Activated naive CD8-positive, alpha-beta T cell treated with anti-CD3 and anti-CD28 coated beads, Interleukin-2, amount 50 U/mL, for 24 hours (primary cell): ENCODE measurements around the gene CYBC1.

Source experiments
- ATAC-seq: fragments of 150-1000 bp; cut with Tn5 transposase; one replicate; pipeline ENCODE4 v1.10.0; 2021
- DNase-seq: peaks from one replicate; pipeline ENCODE4 v3.0.0; 2021
- H3K27ac Mint-ChIP-seq: one replicate; pipeline ENCODE4 v1.8.0; 2021; ENCODE audit warnings: mild to moderate bottlenecking, mixed read lengths
- H3K27me3 Mint-ChIP-seq: one replicate; pipeline ENCODE4 v1.8.0; 2021; ENCODE audit warnings: mixed read lengths
- H3K36me3 Mint-ChIP-seq: one replicate; pipeline ENCODE4 v1.8.0; 2021; ENCODE audit warnings: low read depth, mixed read lengths
- H3K4me1 Mint-ChIP-seq: one replicate; pipeline ENCODE4 v1.8.0; 2021; ENCODE audit warnings: mixed read lengths
- H3K4me3 Mint-ChIP-seq: one replicate; pipeline ENCODE4 v1.8.0; 2021; ENCODE audit warnings: mild to moderate bottlenecking, moderate library complexity, mixed read lengths
- H3K9me3 Mint-ChIP-seq: one replicate; pipeline ENCODE4 v1.8.0; 2021; ENCODE audit warnings: mixed read lengths

Gene CYBC1

GRCh38 chr17:82405051-82405450 lies 45.5 kb downstream of the CYBC1 start:
- H3K9me3 Mint-ChIP-seq, result no peaks in the 10 kb centered on the region
- no peaks in the 10 kb centered on the region for H3K27me3 Mint-ChIP-seq
- H3K36me3 Mint-ChIP-seq, result peaks cover 16% of the 10 kb centered on the region
- DNase-seq (no peak), ATAC-seq (no peak)
- no peak overlapping the region for H3K4me3 Mint-ChIP-seq
- H3K27ac Mint-ChIP-seq, result no peak overlapping the region
- peaks cover 20% of the 10 kb centered on the region for H3K4me1 Mint-ChIP-seq

DNA sequence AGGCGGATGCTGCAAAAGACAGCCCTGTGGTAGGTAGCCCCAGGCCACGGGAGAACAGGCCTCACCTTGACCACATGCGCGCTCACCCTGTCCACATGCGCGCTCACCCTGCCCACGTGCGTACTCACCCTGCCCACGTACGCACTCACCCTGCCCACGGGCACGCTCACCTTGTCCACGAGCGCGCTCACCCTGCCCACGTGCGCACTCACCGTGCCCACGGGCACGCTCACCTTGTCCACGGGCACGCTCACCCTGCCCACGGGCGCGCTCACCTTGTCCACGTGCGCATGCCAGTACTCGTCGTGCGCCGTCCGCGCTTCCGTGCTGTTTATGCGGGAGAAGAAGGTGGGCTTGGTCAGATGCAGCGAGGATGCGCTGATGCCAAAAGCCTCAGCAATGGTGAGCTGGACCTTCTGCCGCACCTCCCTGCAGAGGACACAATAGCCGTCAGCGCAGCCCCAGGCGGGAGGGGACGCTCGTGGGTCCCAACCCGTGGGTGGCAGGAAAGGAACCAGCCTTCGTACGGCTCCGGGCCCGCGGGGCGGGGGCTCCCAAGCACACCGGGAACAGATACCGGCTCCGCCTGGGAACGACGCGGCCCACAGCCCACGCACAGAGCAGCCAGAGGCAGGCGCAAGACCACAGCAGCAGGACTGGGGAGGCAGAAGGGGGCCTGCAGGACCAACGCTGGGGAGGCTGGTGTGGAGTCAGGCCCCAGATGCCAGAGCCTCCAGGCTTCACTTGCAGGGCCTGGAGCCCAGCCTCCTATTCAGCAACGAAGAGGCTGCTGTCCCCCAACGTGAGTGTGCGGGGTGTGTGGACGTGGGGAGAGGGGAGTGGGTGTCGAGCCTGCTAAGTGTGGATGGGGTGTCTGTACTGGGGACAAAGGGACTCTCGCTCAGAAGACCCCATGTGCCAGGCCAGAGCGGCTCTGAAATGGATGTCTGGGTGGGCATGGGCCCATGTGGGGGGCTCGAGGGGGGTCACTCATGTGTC lies 46.6 kb downstream of the CYBC1 start:
- DNase-seq, result no peak
- Mint-ChIP-seq H3K36me3 (peaks cover 16% of the 10 kb centered on the region), H3K4me1 (peaks cover 20% of the 10 kb centered on the region), H3K9me3 (no peaks in the 10 kb centered on the region), H3K27ac (no peak overlapping the region), H3K27me3 (no peaks in the 10 kb centered on the region), H3K4me3 (no peak overlapping the region)
- no peak for ATAC-seq

DNA sequence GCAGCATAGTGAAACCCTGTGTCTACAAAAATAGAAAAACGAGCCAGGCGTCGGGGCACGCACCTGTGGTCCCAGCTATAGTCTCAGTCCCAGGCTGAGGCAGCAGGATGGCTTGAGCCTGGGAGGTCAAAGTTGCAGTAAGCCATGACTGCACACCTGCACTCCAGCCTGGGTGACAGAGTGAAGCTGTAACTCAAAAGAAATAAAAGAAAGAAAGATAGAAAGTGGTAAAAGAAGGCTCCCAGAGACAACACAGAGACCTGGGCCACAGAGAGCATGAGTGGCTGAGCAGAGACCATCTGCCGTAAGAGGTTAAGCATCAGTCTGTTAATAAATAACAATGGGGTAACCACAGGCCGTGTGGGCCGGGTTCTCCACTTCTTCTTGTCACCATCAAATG lies 47.7 kb downstream of the CYBC1 start:
- Mint-ChIP-seq H3K27me3 (no peaks in the 10 kb centered on the region), H3K36me3 (peaks cover 16% of the 10 kb centered on the region)
- no peak for ATAC-seq

DNA sequence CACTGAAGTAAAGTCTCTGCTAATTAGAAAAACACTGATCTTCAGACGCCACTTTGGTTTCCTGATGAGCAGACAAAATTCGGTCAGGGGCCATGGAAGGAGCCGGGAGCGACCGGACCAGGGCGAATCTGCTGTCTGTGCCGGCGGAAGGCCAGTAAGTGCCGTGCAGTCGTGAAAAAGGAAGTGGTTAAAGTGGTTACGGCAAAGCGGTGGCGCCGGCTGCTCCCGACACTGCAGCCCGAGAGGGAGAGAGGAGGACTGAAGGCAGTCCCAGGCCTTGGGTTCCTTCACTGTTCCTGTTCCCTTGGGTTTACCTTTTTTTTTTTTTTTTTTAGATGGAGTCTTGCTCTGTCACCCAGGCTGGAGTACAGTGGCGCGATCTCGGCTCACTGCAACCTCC lies 49.7 kb downstream of the CYBC1 start:
- Mint-ChIP-seq H3K9me3 (no peaks in the 10 kb centered on the region), H3K36me3 (peaks cover 14% of the 10 kb centered on the region), H3K4me3 (peak overlapping the region; percentile 78)

More for the DNA sequence above, 47.7 kb downstream of the CYBC1 start:
- H3K27ac Mint-ChIP-seq, result no peak overlapping the region
- peaks cover 20% of the 10 kb centered on the region for H3K4me1 Mint-ChIP-seq
- no peak overlapping the region for H3K4me3 Mint-ChIP-seq
- no peak for DNase-seq
- H3K9me3 Mint-ChIP-seq, result no peaks in the 10 kb centered on the region

DNA sequence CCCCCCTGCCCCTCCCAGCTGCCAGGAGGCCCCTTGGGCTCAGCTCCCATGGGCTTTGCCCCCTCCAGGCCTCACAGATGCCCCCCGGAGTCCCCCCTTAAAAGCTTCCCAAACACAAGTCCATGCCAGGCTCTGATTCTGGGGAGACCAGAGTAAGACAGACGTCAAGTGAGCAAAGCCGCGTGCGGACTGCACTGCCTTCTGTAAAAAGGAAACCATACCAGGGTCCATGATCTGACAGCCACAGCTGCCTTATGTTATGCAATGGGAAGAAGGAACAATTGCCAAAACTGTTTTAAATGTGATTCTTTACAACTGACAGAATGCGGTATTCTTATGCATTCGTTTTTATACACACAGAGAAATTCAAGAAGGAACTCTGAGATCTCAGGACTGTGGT lies 50.3 kb downstream of the CYBC1 start:
- Mint-ChIP-seq H3K9me3 (no peaks in the 10 kb centered on the region), H3K27me3 (no peaks in the 10 kb centered on the region), H3K36me3 (peaks cover 13% of the 10 kb centered on the region), H3K4me3 (no peak overlapping the region), H3K4me1 (peaks cover 12% of the 10 kb centered on the region), H3K27ac (no peak overlapping the region)
- DNase-seq (no peak), ATAC-seq (no peak)

More for the DNA sequence above, 49.7 kb downstream of the CYBC1 start:
- Mint-ChIP-seq H3K4me1 (peaks cover 12% of the 10 kb centered on the region), H3K27me3 (no peaks in the 10 kb centered on the region), H3K27ac (peak overlapping the region; percentile 79)
- DNase-seq, result peak; percentile 64
- ATAC-seq, result peak; percentile 88

DNA sequence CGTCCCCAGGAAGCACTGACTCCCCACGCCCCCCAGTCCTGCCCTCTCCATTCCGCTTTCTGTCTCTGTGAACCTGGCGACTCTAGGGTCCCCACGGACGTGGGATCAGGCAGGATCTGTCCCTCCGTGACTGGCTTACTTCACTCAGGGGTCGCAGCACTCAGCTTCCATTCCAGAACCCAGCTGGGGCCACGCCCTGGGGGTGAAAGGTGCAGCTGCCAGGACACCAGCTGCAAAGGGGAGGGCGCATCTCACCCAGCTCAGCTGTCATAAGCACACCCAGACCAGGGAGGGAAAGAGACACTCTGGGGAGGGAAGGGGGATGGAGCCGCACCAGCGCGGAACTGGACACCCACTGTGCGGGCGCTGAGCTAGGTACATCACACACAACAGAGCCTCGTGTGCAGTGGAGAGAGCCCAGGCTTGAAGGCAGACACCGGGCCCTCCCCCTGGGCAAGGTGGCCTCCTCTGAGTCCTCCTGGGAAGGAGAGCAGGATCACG lies 50.9 kb downstream of the CYBC1 start:
- ATAC-seq (no peak), DNase-seq (no peak)
- Mint-ChIP-seq H3K27ac (no peak overlapping the region), H3K27me3 (no peaks in the 10 kb centered on the region), H3K36me3 (peaks cover 12% of the 10 kb centered on the region), H3K9me3 (no peaks in the 10 kb centered on the region), H3K4me1 (peaks cover 12% of the 10 kb centered on the region), H3K4me3 (no peak overlapping the region)

DNA sequence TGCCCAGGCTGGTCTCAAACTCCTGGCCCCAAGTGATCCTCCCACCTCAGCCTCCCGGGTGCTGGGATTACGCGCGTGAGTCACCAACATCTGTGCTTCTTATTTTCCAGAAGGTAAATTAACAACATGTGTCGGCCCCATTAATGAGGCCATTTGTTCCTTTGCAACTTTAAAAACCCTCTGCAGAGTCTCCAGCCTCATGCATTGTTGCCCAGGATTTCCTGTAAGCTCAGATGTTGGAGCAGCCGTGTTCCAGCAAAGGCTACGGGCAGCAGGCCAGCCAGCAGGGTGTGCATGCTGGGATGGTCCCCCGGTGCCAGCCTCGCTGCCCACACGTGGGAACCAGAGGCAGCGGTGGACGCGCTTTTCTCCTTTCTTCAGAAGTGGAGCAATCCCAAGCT lies 51.5 kb downstream of the CYBC1 start:
- no peaks in the 10 kb centered on the region for H3K9me3 Mint-ChIP-seq
- peaks cover 12% of the 10 kb centered on the region for H3K36me3 Mint-ChIP-seq
- H3K27me3 Mint-ChIP-seq, result no peaks in the 10 kb centered on the region
- peaks cover 12% of the 10 kb centered on the region for H3K4me1 Mint-ChIP-seq
- H3K4me3 Mint-ChIP-seq, result no peak overlapping the region
- ATAC-seq, result no peak
- H3K27ac Mint-ChIP-seq, result no peak overlapping the region
- no peak for DNase-seq

- Mint-ChIP-seq H3K27me3 (no peaks in the 10 kb centered on the region), H3K36me3 (peaks cover 6% of the 10 kb centered on the region), H3K27ac (no peak overlapping the region), H3K4me3 (no peak overlapping the region), H3K9me3 (no peaks in the 10 kb centered on the region), H3K4me1 (peaks cover 12% of the 10 kb centered on the region)
- no peak for ATAC-seq
- DNase-seq, result no peak
Observed at GRCh38 chr17:82397449-82398335, 52.9 kb downstream of the CYBC1 start.

DNA sequence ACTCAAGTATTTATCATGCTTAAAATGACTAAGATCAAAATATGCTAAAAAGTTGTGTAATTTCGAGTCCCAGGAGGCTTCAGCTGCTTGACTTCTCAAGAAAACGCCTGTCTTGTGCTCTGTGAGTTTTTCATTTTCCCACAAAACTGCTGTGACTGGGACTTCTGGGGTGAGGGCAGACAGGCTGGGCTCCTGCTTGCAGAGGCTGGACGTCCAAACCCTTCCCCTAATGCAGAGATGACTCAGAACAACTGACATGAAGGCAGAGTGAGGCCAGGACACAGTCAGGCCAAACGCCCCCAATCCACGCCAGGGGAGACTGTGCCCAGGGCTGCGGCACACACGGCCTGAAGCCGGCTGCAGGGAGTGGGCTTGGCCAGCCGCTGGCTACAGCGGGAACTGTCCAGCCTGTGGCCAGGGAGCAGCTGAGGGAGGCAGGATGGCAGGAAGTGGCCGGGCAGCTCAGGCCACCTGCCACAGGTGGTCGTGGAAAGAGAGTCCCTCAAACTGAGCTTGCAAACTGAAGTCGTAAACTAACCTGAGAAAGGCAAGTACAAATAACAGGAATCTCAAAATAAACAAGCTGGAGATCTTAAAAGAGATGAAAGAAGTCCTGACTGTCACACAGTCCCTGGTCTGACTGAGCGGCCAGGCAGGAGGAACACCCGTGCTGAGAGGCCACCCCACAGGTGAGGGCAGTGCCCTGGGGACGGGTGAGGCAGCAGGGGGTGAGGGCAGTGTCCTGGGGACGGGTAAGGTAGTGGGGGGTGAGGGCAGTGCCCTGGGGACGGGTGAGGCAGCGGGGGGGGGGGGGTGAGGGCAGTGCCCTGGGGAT lies 53.7 kb downstream of the CYBC1 start:
- Mint-ChIP-seq H3K36me3 (peaks cover 5% of the 10 kb centered on the region), H3K4me1 (peaks cover 11% of the 10 kb centered on the region), H3K4me3 (no peak overlapping the region), H3K9me3 (no peaks in the 10 kb centered on the region), H3K27ac (no peak overlapping the region), H3K27me3 (no peaks in the 10 kb centered on the region)
- DNase-seq, result no peak
- no peak for ATAC-seq

DNA sequence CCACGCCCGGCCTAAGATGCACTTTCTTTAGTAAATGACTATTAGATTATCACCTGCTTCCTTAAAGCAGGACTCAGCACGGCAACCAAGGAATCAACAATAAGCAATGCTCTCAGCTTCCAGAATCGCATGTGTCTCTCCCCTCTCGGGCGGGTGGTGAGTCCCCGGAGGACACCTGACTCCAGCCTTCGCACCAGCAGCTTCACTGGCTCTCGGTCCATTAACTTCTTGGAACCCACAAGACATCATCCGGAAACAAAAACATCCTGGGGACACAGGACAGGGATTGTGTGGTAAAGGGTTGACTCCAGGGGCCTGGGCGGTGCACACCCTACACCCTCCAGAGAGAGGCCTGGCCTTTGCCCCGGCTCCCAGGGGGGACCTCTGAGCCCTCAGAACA lies 56.3 kb downstream of the CYBC1 start:
- no peaks in the 10 kb centered on the region for H3K9me3 Mint-ChIP-seq
- no peak overlapping the region for H3K4me3 Mint-ChIP-seq
- H3K36me3 Mint-ChIP-seq, result no peaks in the 10 kb centered on the region
- no peak overlapping the region for H3K27ac Mint-ChIP-seq
- no peak for DNase-seq
- H3K27me3 Mint-ChIP-seq, result no peaks in the 10 kb centered on the region
- H3K4me1 Mint-ChIP-seq, result no peaks in the 10 kb centered on the region
- ATAC-seq, result no peak

DNA sequence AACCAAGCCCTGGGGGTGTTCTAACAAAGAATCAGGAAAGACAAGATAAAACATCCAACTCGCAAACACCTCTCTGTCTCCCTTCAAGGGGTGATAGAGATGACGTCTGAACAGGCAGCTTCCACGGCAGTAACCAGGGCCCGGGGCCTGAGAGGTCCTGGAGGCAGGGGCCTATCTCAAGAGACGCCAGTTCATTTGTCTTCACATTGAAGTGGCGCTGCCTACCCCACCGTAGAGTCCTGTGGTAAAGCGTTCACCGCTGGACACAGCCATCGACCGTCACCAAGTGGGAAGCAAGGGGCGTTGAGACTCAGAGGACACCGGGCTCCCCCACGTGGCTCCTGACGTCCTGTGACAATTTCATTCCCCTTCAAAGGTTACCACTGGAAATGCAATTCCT lies 57.6 kb downstream of the CYBC1 start:
- no peaks in the 10 kb centered on the region for H3K4me1 Mint-ChIP-seq
- H3K9me3 Mint-ChIP-seq, result no peaks in the 10 kb centered on the region
- ATAC-seq, result no peak
- no peak overlapping the region for H3K4me3 Mint-ChIP-seq
- H3K36me3 Mint-ChIP-seq, result no peaks in the 10 kb centered on the region
- no peak overlapping the region for H3K27ac Mint-ChIP-seq
- no peak for DNase-seq
- no peaks in the 10 kb centered on the region for H3K27me3 Mint-ChIP-seq
